A673 (cell line): Measurements from ENCODE around the gene METTL16.

Experiments
- CTCF ChIP-seq: fragments of 300-800, 200-600 bp; sonication (generic); conservative IDR thresholded peaks from 2 replicates; pipeline ENCODE4 v1.5.1; 2017; ENCODE audit warnings: low read depth, mild to moderate bottlenecking, antibody characterized with exemption, low read length, moderate library complexity, mixed read lengths
- EZH2 ChIP-seq: fragments of 200-600 bp; sonication (generic); IDR thresholded peaks from 2 replicates; pipeline ENCODE4 v1.6.1; 2017; ENCODE audit warnings: borderline replicate concordance, low read depth, mild to moderate bottlenecking, mixed read lengths, antibody characterized with exemption, low read length; ENCODE audit not compliant: poor library complexity, severe bottlenecking

GRCh38 chr17:2474371-2474770 lies 37.3 kb downstream of the METTL16 start:
- no peak for TF ChIP-seq CTCF
- TF ChIP-seq EZH2: no peak
